Breast epithelium (tissue), 3 donors: Measurements from ENCODE around the gene CACNA1H.

Experiments used
- CTCF ChIP-seq, 3 donors: fragments of 450-650 bp; IDR thresholded peaks; one replicate each; pipeline ENCODE4 v1.5.1; 2016 to 2017; ENCODE audit warnings: antibody characterized with exemption in 3 of 3, mild to moderate bottlenecking in 3 of 3, moderate library complexity in 3 of 3
- POLR2A ChIP-seq: fragments of 450-650 bp; IDR thresholded peaks from one replicate; pipeline ENCODE4 v1.6.1; 2016; ENCODE audit warnings: antibody characterized with exemption, mild to moderate bottlenecking, moderate library complexity
- POLR2AphosphoS5 ChIP-seq, 3 donors: sonication (generic); formaldehyde crosslinking; IDR thresholded peaks; one replicate each; pipeline ENCODE4 v1.6.1; 2017; ENCODE audit warnings: antibody characterized with exemption in 3 of 3

GRCh38 chr16:1130382-1130781, 22.5 kb upstream of the CACNA1H start:
- no peak for TF ChIP-seq CTCF (IDR thresholded peaks at IDR 0.05)
- TF ChIP-seq POLR2A, result no peak
- no peak for TF ChIP-seq POLR2AphosphoS5 (IDR thresholded peaks at IDR 0.05)
